Measurements from ENCODE around the gene ARL15. TPM values are rescaled to one million over a fixed set of nuclear protein-coding genes. Genes with fewer than 3 reads are reported as not detected.

ARL15 gene
- total RNA-seq, 1 donor from 2014 or later = 14.0 TPM

GRCh38 chr5:54344653-54345052, 34.3 kb upstream of the ARL15 start:
- TF ChIP-seq, protein P1, sequence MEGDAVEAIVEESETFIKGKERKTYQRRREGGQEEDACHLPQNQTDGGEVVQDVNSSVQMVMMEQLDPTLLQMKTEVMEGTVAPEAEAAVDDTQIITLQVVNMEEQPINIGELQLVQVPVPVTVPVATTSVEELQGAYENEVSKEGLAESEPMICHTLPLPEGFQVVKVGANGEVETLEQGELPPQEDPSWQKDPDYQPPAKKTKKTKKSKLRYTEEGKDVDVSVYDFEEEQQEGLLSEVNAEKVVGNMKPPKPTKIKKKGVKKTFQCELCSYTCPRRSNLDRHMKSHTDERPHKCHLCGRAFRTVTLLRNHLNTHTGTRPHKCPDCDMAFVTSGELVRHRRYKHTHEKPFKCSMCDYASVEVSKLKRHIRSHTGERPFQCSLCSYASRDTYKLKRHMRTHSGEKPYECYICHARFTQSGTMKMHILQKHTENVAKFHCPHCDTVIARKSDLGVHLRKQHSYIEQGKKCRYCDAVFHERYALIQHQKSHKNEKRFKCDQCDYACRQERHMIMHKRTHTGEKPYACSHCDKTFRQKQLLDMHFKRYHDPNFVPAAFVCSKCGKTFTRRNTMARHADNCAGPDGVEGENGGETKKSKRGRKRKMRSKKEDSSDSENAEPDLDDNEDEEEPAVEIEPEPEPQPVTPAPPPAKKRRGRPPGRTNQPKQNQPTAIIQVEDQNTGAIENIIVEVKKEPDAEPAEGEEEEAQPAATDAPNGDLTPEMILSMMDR (IDR thresholded peaks at IDR 0.05) = no peak
- DNase-seq (ENCODE audit: low spot score) = no peak

GRCh38 chr5:54341971-54342370, 31.6 kb upstream of the ARL15 start:
- Mint-ChIP-seq H3K4me1 (ENCODE audit: low read depth) (no peaks in the 10 kb centered on the region), H3K36me3 (ENCODE audit: low read depth) (peaks cover 6% of the 10 kb centered on the region), H3K9me3 (ENCODE audit: low read depth) (peaks cover 22% of the 10 kb centered on the region), H3K27ac (ENCODE audit: unreplicated experiment) (no peak overlapping the region), H3K27me3 (ENCODE audit: low read depth) (peaks cover 4% of the 10 kb centered on the region), H3K4me3 (ENCODE audit: unreplicated experiment) (no peak overlapping the region)
- TF ChIP-seq, protein P1 (IDR thresholded peaks at IDR 0.05) = no peak
- DNase-seq (ENCODE audit: low spot score) = no peak

More at GRCh38 chr5:54344653-54345052, 34.3 kb upstream of the ARL15 start:
- peaks cover 2% of the 10 kb centered on the region for H3K36me3 Mint-ChIP-seq (ENCODE audit: low read depth)
- no peak overlapping the region for H3K27ac Mint-ChIP-seq (ENCODE audit: unreplicated experiment)
- H3K4me1 Mint-ChIP-seq (ENCODE audit: low read depth) = no peaks in the 10 kb centered on the region
- no peak overlapping the region for H3K4me3 Mint-ChIP-seq (ENCODE audit: unreplicated experiment)
- H3K27me3 Mint-ChIP-seq (ENCODE audit: low read depth) = peaks cover 3% of the 10 kb centered on the region
- peaks cover 15% of the 10 kb centered on the region for H3K9me3 Mint-ChIP-seq (ENCODE audit: low read depth)

DNA sequence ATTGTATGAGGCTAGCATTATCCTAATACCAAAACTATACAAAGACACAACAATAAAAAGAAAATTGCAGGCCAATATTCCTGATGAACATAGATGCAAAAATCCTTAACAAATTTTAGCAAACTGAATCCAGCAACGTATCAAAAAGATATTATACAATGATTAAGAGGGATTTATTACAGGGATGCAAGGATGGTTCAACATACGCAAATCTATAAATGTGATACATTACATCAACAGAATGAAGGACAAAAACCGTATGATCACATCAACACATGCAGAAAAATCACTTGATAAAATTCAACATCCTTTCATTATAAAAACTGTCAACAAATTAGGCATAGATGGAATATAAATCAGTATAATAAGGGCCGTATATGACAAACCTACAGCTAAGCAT, 27.1 kb upstream of the ARL15 start:
- Mint-ChIP-seq H3K4me1 (ENCODE audit: low read depth) (no peaks in the 10 kb centered on the region), H3K9me3 (ENCODE audit: low read depth) (peaks cover 37% of the 10 kb centered on the region)

DNA sequence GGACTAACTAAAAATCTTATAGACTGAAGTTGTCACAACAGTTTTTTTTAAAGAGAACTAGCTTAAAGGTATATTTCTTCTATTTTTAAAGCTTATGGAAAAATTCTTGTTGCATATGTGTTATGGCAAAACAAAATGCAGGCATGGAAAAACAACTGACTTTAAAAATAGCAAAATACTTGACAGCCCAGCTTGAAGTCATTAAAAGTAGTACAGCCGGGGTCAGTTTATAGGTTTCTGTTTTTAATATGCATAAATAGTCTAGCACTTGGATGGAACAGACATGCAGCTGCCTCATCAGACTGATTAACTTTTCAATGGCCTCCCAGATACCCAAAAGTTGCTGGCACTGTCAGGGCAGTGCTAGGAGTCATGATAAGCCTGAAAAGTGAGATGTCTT, 22.3 kb upstream of the ARL15 start:
- TF ChIP-seq, protein P1 (IDR thresholded peaks at IDR 0.05) = no peak
- Mint-ChIP-seq H3K27ac (ENCODE audit: unreplicated experiment) (no peak overlapping the region), H3K27me3 (ENCODE audit: low read depth) (peaks cover 12% of the 10 kb centered on the region), H3K4me1 (ENCODE audit: low read depth) (peaks cover 9% of the 10 kb centered on the region), H3K4me3 (ENCODE audit: unreplicated experiment) (no peak overlapping the region), H3K9me3 (ENCODE audit: low read depth) (peaks cover 29% of the 10 kb centered on the region), H3K36me3 (ENCODE audit: low read depth) (peaks cover 14% of the 10 kb centered on the region)
- no peak for DNase-seq (ENCODE audit: low spot score)

More for the DNA sequence above, 27.1 kb upstream of the ARL15 start:
- Mint-ChIP-seq H3K27ac (ENCODE audit: unreplicated experiment) (no peak overlapping the region), H3K4me3 (ENCODE audit: unreplicated experiment) (no peak overlapping the region), H3K27me3 (ENCODE audit: low read depth) (peaks cover 11% of the 10 kb centered on the region), H3K36me3 (ENCODE audit: low read depth) (peaks cover 14% of the 10 kb centered on the region)
- TF ChIP-seq, protein P1 (IDR thresholded peaks at IDR 0.05) = no peak
- DNase-seq (ENCODE audit: low spot score) = no peak

GRCh38 chr5:54329731-54330709, 19.6 kb upstream of the ARL15 start:
- no peak for DNase-seq (ENCODE audit: low spot score)
- Mint-ChIP-seq H3K27ac (ENCODE audit: unreplicated experiment) (peak overlapping the region; percentile 74), H3K9me3 (ENCODE audit: low read depth) (peaks cover 4% of the 10 kb centered on the region)

More at GRCh38 chr5:54329731-54330709, 19.6 kb upstream of the ARL15 start:
- Mint-ChIP-seq H3K4me3 (ENCODE audit: unreplicated experiment) (no peak overlapping the region), H3K36me3 (ENCODE audit: low read depth) (peaks cover under 1% of the 10 kb centered on the region), H3K4me1 (ENCODE audit: low read depth) (peaks cover 9% of the 10 kb centered on the region), H3K27me3 (ENCODE audit: low read depth) (peaks cover 14% of the 10 kb centered on the region)
- TF ChIP-seq, protein P1 (IDR thresholded peaks at IDR 0.05) = no peak

Measured in chondrocyte (in vitro differentiated cells).